Retinal pigment epithelial cell (primary cell): ENCODE measurements around the gene MACROH2A1.
A peak's percentile ranks its signal among the peaks of the same experiment; 100 is the strongest.

Experiments
- DNase-seq: peaks from one replicate; pipeline ENCODE4 v3.0.0-alpha.2; 2010; ENCODE audit warnings: low read depth
- H3K4me3 ChIP-seq: 2 replicates; pipeline ENCODE4 v1.5.1; 2011; ENCODE audit warnings: mild to moderate bottlenecking, low read length, control low read depth, moderate library complexity
- TF ChIP-seq, protein P1 (sequence below): conservative IDR thresholded peaks from 2 replicates; pipeline ENCODE4 v1.5.1; 2011; ENCODE audit warnings: low read depth, low read length, control low read depth, inconsistent platforms

Gene MACROH2A1

DNA sequence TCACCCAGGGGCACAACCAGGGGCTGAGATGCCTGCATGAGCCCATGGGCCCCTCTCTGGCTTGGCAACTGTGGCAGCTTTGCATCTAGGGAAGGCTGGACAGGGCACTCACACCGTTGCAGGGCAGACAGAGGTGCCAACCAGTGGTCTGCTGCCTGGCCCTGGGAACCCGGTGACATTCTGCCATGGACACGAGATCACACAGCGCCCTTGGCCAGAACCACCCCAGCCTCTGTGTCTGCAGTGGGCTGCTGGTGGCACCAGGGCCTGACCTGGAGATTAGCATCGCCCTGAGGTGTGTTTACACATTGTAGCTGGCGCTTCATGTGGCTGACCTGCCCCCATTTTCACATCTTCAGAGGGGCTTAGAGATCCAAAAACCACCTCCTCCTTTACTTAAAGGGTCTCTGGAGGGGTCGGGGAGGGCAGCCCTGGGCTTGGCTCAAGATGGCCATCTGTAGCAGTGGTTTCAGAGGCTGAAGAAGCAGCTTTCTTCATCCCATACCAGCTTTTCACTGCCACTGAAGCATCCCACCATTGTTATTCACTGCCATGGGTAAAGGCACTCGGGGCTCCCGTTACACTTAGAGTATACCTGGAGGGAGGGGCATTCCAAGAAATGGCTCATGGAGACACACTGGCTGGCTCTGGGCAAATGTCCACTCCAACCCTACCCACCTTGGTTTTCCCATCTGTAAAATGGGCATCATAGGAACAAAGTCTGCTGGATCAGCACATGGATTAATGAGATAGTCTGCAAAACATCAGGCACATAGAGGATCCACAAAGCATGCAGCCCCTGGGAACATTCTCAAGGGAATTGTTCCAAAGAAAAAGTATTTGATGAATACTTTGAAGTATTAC, 36.7 kb upstream of the MACROH2A1 start:
- TF ChIP-seq, protein P1, sequence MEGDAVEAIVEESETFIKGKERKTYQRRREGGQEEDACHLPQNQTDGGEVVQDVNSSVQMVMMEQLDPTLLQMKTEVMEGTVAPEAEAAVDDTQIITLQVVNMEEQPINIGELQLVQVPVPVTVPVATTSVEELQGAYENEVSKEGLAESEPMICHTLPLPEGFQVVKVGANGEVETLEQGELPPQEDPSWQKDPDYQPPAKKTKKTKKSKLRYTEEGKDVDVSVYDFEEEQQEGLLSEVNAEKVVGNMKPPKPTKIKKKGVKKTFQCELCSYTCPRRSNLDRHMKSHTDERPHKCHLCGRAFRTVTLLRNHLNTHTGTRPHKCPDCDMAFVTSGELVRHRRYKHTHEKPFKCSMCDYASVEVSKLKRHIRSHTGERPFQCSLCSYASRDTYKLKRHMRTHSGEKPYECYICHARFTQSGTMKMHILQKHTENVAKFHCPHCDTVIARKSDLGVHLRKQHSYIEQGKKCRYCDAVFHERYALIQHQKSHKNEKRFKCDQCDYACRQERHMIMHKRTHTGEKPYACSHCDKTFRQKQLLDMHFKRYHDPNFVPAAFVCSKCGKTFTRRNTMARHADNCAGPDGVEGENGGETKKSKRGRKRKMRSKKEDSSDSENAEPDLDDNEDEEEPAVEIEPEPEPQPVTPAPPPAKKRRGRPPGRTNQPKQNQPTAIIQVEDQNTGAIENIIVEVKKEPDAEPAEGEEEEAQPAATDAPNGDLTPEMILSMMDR: no peak
- H3K4me3 ChIP-seq: no peak overlapping the region
- DNase-seq: no peak

DNA sequence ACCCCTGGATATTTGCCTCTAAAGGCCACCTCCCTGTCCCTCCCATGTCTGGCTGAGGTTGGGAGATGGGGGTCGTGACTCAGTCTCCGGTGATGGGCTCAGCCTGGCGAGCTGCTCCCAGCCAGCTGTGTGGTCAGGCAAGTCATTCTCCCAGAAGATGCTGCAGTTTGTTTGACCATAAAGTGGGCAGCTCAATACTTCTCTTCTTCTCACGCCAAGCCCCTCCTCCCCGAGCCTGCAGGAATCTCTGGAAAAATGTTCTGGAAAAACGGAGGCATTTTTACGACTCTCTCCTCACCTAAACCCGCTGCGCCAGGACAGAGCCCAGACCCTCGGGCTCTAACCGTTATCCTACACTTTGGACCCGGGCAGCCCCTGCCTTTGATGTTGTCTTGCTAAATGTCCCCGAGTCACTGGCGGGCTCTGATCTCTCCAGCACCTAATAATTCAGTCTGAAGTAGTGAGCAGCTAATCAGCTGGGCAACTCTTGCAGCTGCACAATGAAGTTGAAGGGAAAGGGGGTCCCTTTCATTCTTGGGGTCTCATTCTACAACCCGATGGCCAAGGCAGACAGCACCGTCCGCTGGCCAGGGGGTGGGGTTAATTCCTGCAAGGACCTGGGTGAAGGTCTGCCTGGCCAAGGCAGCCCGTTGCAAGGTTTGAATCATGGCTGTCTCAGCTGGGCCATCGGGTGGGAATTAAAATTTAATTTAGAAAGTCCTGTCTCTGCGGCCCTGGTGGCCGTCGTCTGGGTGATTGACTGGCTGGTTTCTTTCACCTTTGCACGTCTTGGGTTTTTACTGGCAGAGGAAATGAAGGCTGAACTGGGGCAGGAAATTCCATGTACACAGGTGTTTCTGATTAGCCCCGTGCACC, 35.8 kb upstream of the MACROH2A1 start:
- no peak for DNase-seq
- no peak overlapping the region for H3K4me3 ChIP-seq
- TF ChIP-seq, protein P1: no peak

DNA sequence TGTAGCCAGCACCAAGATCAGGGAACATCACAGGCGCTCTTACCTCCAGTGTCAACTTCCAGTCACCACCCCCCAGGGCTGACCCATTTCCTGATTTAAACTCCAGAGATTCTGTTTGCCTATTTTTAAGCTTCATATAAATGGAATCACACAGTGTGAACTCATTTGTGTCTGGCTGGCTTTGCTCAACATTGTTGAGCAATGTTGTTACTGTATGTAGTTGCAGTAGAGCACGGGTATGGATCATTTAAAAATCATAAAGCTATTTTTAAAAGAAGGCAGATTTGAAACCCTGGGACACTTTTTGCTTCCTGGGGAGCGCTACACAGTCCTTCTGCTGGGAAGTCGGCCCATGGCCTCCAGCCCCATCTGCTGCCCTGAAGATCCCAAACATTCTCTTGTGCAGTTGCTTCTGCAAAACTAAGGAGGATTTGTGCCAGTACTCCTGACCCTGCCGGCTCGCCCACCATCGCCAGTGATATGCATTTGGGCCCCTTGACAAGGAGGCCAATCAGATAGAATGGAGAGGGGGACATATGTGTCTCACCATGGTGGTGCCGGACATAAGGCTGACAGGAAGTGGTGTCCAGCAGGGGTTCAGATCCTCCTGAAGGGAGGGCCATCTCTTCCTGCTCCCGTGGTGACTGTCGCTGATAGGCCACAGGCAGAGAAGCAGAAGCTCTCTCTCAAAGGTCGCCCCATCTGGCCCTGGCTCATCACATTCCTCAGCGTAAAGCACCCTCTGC, 34.8 kb upstream of the MACROH2A1 start:
- TF ChIP-seq, protein P1: no peak
- no peak overlapping the region for H3K4me3 ChIP-seq
- DNase-seq: no peak

DNA sequence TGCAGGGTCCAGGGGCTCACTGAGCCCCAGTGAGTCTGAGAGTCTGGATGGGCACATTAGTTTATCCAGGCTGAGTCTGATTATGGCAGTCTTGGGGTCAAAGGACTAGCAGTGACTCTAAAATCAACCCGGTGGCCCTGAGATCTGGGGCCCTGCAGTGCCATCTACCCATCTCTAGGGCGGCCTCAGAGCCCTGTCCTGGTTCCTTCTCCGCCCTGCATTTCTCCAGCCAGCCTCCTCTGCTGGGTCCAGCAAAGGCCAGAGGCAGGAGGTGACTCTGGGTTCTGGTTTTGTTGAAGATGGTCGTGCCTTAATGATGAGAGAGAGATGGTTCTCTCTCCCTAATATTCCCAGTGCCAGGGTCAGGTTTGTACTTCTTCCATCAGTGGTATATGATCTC, 33.1 kb upstream of the MACROH2A1 start:
- no peak overlapping the region for H3K4me3 ChIP-seq
- TF ChIP-seq, protein P1: no peak
- DNase-seq: no peak

- DNase-seq: no peak
- TF ChIP-seq, protein P1: no peak
- H3K4me3 ChIP-seq: no peak overlapping the region
These were observed 31.1 kb upstream of the MACROH2A1 start for GRCh38 chr5:135430135-135430437.

GRCh38 chr5:135429301-135430134, 30.5 kb upstream of the MACROH2A1 start:
- peak; percentile 69 for DNase-seq
- H3K4me3 ChIP-seq: no peak overlapping the region
- TF ChIP-seq, protein P1: no peak
